Activated CD4-positive, alpha-beta T cell treated with anti-CD3 and anti-CD28 coated beads, Interleukin-2, amount 50 U/mL, for 24 hours (primary cell): ENCODE measurements around the gene FAN1.

Experiments used
- DNase-seq, 2 donors: peaks; one replicate each; pipeline ENCODE4 v3.0.0-alpha.2; 2020; ENCODE audit warnings: low read depth in 1 of 2, low spot score in 1 of 2

FAN1 gene

DNA sequence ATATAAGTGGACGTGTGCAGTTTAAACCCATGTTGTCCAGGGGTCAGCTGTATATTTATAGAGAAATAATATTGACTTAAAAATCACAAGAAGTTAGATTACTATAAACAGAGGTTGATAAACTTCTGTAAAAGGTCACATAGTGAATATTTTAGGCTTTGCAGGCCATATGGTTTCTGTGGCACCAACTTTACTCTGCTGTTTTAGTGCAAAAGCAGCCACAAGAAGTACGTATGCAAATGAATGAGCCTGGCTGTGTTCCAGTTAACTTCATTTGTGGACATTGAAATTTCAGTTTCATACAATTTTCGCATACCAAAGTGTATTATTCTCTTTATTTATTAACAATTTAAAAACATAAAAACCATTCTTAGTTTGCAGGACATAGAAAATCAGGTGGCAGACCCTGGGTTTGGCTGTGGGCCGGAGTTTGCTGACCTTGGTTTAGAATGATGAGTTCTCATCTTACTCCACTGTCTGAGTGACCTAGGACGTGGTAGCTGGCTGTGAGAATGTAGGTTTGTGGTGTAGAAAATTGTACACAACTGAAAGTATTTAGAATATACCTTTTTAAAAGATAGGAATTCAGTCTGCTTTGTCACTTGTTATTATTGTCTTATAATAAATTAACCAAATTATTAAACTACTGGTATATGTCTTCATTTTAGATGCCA, 16.3 kb downstream of the FAN1 start:
- no peak for DNase-seq

GRCh38 chr15:30921106-30921505, 17.4 kb downstream of the FAN1 start:
- no peak for DNase-seq

DNA sequence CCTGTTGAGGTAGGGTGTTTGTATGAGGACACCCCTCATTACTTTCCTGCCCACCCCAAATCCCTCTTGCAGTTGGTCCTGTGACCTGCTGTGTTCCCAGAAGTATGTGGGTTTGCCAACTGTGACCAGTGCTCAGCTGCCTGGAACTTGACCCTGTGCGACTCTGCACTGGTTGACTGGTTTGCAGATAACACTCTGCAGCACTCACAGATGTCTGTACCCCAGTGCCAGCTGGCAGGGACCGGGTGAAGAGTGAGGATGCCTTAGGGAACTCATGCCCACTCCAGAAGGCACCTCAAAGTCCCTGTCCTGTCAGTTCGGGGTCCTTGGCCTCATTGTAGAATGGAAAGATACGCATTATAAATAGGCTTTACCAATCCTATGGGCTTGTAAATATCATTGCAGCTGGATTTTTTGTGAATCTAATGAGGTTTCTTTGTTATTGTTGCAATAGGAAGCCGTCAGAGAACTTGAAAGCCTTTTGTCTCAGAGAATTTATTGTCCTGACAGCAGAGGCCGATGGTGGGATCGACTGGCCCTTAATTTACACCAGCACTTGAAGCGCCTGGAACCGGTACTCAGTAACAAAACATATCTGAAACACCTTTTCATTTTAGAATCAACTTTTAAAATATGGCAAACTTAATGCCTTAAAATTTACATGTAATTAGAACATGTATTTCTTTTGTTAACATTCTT, 18.2 kb downstream of the FAN1 start:
- no peak for DNase-seq

DNA sequence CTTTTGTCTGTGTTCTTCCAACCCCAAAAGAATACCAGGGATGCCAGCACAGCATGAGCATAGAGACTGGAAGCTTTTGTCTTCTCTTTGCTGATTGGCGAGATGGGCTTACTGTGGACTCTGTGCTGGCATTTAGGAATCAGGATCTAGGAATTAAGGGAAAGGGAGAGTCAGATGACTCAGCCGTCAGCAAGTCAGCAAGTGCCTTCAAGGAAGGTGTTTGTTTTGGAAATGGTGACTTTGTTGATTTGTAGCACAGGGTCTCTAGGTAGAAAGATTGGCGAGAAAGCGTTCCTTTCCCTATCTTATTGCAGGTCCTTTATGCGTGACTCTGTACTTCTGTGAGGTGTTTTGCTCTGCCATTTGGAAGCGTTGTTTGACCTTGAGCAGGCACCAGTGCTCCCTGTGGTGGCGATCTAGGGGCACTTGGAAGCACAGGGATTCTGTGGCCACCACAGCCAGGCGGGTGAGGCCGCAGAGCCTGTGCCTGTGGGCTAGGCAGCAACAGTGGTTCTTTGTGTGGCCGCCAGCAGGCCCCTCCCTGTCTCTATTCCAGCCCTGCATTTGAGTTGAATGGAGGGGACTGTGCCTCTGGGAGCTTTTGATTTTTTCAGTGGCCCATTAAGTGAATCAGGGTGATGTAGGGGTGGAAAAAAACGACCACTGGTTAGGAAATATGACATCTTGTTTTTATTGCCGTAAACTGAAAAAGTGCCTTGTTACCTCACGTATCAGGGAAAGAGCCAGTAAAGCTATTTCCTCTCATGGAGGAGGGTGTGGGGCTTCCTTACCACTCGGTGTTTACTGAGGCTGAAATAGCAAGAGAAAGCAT, 19.0 kb downstream of the FAN1 start:
- DNase-seq = no peak

- no peak for DNase-seq
These were observed 19.7 kb downstream of the FAN1 start for GRCh38 chr15:30923429-30923828.

GRCh38 chr15:30924353-30924752, 20.6 kb downstream of the FAN1 start:
- no peak for DNase-seq

- no peak for DNase-seq
These were observed 22.0 kb downstream of the FAN1 start for GRCh38 chr15:30925686-30926085.

DNA sequence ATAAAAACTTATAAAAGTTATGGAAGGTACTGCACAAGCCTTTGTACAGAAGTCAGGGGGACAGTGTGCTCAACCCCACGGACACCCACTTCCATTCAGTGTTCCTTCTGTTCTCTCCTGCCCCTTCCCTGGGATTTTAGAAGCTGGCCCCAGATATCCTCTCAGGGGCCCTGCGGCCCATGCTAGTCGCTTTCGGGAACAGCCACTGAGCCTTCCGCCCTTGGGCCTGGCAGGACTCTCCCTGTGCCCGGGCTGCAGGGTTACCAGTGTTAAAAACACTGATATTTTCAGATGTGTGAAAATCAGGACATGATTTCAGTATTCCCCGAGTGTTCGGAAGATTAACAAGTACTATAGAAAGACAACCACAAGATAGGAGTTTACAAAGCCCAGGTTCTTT, 22.4 kb downstream of the FAN1 start:
- no peak for DNase-seq

GRCh38 chr15:30927148-30927761, 23.5 kb downstream of the FAN1 start:
- no peak for DNase-seq

DNA sequence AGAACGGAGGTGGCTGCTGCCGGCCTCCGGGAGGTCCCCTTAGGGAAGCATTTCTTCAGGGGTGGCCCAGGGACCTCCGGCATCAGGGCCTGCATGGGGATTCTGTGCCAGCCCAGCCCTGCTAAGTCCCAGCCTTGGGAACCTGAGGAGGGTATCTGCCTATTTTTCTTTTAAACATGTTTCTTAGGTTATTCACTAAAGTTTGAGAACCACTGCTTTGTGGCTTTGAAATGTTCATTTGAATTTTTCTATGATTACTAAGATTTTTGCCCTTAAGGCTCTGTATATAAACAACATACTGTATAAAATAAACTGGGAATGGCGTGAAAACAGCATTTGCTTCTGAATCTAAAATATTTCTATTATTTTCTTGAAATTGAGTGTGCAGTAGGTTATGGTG, 24.4 kb downstream of the FAN1 start:
- DNase-seq = no peak

DNA sequence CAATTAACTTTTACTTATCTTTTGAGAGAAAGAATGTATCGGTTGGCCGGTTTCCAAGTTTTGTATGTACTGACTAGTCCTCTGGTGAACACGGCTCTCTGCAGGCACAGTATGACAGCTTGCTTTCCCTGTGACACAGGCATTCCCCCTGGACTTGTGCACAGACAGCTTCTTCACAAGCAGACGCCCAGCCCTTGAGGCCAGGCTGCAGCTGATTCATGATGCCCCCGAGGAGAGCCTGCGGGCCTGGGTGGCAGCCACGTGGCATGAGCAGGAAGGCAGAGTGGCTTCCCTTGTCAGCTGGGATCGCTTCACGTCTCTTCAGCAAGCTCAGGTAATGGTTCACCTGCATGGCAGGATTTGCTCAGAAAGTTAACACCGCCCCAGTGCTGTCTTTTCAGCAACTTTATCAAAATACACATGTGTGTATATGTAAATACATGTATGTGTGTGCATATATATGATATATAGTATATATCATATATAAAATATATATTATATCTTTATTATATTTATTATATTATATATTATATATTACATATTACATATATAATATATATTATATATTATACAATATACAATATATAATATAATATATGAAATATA, 25.5 kb downstream of the FAN1 start:
- no peak for DNase-seq

- DNase-seq = no peak
These were observed 26.3 kb downstream of the FAN1 start for GRCh38 chr15:30929982-30930381.

DNA sequence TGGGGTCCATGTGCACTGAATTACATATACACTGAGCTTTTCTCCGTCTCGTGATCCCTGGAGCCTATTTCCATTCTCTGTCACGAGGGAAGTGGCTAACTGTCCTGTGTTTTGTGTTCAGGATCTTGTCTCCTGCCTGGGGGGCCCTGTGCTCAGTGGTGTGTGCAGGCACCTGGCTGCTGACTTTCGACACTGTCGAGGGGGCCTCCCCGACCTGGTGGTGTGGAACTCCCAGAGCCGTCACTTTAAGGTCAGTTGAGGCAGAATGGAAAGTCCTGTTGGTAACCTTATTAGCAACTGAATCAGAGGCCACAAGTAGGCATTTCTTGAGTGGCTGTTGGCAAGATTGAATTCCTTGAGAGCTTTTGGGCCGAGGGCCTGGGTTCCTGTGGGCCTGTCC, 26.7 kb downstream of the FAN1 start:
- no peak for DNase-seq

- DNase-seq = no peak
These were observed 29.6 kb downstream of the FAN1 start for GRCh38 chr15:30933293-30933692.

GRCh38 chr15:30939161-30939560, 35.4 kb downstream of the FAN1 start:
- no peak for DNase-seq

DNA sequence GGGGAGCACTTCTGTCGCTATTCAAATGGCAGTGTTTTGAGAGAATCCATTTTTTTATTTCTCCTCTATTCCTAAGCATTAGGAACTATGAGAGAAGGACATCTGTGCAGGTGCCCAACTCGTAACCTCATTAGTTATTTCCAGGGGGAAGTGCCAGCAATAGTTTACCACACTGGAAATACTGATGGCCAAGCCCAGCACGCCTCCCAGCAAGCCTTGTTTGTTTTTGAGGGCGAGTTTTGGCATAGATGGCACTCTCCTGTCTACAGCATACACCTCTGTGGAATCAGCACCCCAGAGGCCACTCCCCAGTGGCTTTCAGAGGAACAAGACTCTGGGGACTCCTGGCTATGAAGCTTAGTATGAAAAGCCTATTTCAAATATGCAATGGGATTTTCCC, 36.6 kb downstream of the FAN1 start:
- DNase-seq = no peak

GRCh38 chr15:30941520-30941919, 37.8 kb downstream of the FAN1 start:
- no peak for DNase-seq

DNA sequence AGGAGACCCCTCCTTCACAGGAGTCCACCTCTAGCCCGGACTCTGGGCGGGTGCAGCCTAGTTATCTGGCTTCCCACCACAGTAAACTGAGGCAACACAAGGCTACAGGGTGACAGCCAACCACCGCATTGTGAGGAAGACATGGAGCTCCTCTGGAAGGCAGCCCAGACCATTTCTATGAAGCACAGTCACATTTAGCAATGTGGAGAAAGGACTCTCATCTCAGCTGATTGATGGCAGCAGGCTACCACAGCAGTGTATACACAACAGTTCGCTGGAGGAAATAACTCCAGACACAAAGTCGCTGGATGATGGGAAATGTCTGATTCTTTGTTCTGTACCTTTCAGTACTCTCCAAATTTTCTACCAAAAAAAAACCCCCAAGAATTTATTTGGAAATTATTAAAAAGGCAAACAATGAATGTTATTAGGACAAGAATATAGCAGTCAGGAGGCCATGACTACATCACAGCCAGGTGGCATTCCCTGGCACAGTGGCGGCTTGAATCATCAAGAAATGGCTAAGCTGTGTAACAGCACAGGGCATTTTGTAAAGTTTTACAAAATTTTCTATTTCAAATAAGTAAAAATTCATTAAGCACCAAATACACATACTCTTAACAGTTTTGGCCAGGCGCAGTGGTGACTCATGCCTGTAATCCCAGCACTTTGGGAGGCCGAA, 40.1 kb downstream of the FAN1 start:
- no peak for DNase-seq

DNA sequence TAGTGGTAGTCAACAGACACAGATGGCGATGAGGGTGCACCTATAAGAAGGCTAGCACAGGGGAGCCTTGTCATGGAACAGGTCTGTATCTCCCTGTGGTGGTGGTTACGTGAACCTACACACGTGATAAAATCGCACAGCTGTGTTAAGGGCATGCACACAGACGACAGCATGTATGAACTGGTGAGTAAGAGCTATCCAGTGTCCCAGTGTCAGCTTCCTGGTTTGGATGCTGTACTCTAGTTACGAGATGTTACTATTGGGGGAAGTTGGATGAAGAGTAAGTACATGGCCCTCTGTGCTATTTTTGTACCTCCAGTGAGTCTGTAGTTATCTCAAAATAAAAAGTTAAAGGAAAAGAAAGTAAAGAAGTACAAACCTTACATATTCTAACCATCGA, 49.5 kb downstream of the FAN1 start:
- no peak for DNase-seq

GRCh38 chr15:30953731-30954378, 50.1 kb downstream of the FAN1 start:
- DNase-seq = no peak
